Activated naive CD4-positive, alpha-beta T cell treated with anti-CD3 and anti-CD28 coated beads, Interleukin-2, amount 50 U/mL, for 72 hours (primary cell): Measurements from ENCODE around the gene PCDHB10. TPM values are rescaled to one million over a fixed set of nuclear protein-coding genes. Genes with fewer than 3 reads are reported as not detected.
"Not testable (repeated sequence)": the region's sequence is repeated elsewhere in the genome, so short reads cannot be mapped to it uniquely, and the experiment has no call there.

Experiments
- ATAC-seq, 2 donors: fragments of 150-1000 bp; cut with Tn5 transposase; 2 replicates each; pipeline ENCODE4 v1.10.0; 2021; ENCODE audit warnings: mild to moderate bottlenecking in 2 of 2, moderate library complexity in 2 of 2
- DNase-seq, 2 donors: peaks; one replicate each; pipeline ENCODE4 v3.0.0; 2021 to 2022; ENCODE audit warnings: low spot score in 2 of 2
- H3K27ac Mint-ChIP-seq, 2 donors: one replicate each; pipeline ENCODE4 v1.8.0; 2022; ENCODE audit warnings: mild to moderate bottlenecking in 2 of 2, mixed read lengths in 2 of 2
- H3K36me3 Mint-ChIP-seq, 2 donors: one replicate each; pipeline ENCODE4 v1.8.0; 2022; ENCODE audit warnings: mixed read lengths in 2 of 2
- H3K9me3 Mint-ChIP-seq, 2 donors: one replicate each; pipeline ENCODE4 v1.8.0; 2022; ENCODE audit warnings: mixed read lengths in 2 of 2
- total RNA-seq, 2 donors: library from RNA; stranded (reverse); gene quantifications; one replicate each; pipeline ENCODE4 v1.2.3, GENCODE V29; 2022

Gene PCDHB10
- not detected for total RNA-seq

DNA sequence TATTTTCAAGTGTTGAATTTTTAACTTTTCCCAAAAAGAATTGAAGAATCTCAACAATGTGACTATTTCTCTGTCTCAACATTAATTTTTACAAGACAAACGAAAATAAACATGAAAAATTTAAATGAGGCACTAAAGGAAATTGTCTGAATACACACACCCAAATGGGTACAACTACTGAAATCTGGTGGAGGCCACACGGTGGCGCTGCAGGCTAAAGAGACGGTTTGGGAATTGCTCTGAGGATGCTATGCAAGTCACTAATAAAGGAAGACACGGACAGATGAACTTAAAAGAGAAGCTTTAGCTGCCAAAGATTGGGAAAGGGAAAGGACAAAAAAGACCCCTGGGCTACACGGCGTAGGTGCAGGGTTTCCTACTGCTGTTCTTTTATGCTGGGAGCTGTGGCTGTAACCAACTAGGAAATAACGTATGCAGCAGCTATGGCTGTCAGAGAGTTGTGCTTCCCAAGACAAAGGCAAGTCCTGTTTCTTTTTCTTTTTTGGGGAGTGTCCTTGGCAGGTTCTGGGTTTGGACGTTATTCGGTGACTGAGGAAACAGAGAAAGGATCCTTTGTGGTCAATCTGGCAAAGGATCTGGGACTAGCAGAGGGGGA is at the start of gene PCDHB10:
Gene PCDHB10 (plus strand): TSS at position 244 of the 616 bp plus-strand sequence. CDS start 200 bp downstream, at position 444.
- ATAC-seq (no peak), DNase-seq (peak in 1 of 2 donors; percentile 32)
- H3K9me3 Mint-ChIP-seq, result peaks cover 22 to 33% of the 10 kb centered on the region in 2 donors
- peaks cover 41 to 56% of the 10 kb centered on the region in 2 donors for H3K36me3 Mint-ChIP-seq
- no peak within 1 kb of the TSS for H3K27ac Mint-ChIP-seq

DNA sequence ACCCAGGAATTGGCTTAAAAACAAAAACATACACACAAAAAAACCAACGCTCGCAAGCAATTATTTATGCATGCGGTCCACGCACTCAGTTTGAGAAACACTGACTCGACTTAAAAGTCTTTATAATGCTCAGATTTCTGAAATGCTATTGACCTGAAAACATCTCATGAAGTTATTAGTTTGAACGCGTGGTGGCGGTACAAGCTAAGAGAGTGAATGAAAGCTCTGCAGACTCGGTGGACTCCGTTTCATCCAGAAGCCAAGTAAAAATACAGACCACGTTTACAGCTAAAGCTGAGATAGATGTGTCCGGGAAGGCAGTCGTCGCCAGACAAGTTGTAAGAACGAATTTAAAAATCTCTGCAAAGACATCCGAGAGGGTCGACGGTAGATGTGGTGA is 42.3 kb upstream of the PCDHB10 start, which contains the start of gene PCDHB6:
Gene PCDHB6 (plus strand): TSS at position 246 of the 400 bp plus-strand sequence. CDS start 201 bp downstream, outside the sequence.
- no peak for DNase-seq
- Mint-ChIP-seq H3K36me3 (peaks cover 28 to 30% of the 10 kb centered on the region in 2 donors), H3K27ac (no peak within 1 kb of the TSS), H3K9me3 (peaks cover 14% of the 10 kb centered on the region in 2 donors)
- ATAC-seq, result no peak

DNA sequence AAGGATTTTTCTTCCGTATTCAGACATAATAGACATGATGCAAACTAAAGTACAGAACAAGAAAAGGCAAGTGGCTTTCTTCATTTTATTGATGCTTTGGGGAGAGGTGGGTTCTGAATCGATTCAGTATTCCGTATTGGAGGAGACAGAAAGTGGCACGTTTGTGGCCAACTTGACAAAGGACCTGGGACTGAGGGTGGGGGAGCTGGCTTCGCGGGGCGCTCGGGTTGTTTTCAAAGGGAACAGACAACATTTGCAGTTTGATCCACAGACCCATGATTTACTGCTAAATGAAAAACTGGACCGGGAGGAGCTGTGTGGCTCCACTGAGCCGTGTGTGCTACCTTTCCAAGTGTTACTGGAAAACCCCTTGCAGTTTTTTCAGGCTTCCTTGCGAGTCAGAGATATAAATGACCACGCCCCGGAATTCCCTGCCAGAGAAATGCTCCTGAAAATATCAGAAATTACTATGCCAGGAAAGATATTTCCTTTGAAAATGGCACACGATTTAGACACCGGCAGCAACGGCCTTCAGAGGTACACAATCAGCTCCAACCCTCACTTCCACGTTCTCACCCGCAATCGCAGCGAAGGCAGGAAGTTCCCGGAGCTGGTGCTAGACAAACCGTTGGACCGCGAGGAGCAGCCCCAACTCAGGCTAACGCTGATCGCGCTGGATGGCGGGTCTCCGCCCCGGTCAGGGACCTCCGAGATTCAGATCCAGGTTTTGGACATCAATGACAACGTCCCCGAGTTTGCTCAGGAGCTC is 41.7 kb upstream of the PCDHB10 start:
- no peak for ATAC-seq
- DNase-seq, result no peak
- Mint-ChIP-seq H3K36me3 (peaks cover 30 to 31% of the 10 kb centered on the region in 2 donors), H3K27ac (no peak overlapping the region), H3K9me3 (peaks cover 14% of the 10 kb centered on the region in 2 donors)

DNA sequence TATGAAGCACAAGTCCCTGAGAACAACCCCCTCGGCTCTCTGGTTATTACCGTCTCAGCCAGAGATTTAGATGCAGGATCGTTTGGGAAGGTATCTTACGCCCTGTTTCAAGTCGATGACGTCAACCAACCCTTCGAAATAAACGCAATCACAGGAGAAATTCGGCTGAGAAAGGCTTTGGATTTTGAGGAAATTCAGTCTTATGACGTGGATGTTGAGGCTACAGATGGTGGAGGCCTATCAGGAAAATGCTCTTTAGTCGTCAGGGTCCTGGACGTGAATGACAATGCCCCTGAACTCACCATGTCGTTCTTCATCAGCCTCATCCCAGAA is 41.2 kb upstream of the PCDHB10 start:
- Mint-ChIP-seq H3K9me3 (peaks cover 14 to 17% of the 10 kb centered on the region in 2 donors), H3K27ac (no peak overlapping the region), H3K36me3 (peaks cover 34 to 37% of the 10 kb centered on the region in 2 donors)
- ATAC-seq (no peak), DNase-seq (no peak)

DNA sequence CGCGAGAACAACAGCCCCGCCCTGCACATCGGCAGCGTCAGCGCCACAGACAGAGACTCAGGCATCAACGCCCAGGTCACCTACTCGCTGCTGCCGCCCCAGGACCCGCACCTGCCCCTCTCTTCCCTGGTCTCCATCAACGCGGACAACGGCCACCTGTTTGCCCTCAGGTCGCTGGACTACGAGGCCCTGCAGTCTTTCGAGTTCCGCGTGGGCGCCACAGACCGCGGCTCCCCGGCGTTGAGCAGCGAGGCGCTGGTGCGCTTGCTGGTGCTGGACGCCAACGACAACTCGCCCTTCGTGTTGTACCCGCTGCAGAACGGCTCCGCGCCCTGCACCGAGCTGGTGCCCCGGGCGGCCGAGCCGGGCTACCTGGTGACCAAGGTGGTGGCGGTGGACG is 40.5 kb upstream of the PCDHB10 start:
- not testable (repeated sequence) for H3K27ac Mint-ChIP-seq, DNase-seq, ATAC-seq
- Mint-ChIP-seq H3K36me3 (peaks cover 38 to 43% of the 10 kb centered on the region in 2 donors), H3K9me3 (peaks cover 17 to 23% of the 10 kb centered on the region in 2 donors)

DNA sequence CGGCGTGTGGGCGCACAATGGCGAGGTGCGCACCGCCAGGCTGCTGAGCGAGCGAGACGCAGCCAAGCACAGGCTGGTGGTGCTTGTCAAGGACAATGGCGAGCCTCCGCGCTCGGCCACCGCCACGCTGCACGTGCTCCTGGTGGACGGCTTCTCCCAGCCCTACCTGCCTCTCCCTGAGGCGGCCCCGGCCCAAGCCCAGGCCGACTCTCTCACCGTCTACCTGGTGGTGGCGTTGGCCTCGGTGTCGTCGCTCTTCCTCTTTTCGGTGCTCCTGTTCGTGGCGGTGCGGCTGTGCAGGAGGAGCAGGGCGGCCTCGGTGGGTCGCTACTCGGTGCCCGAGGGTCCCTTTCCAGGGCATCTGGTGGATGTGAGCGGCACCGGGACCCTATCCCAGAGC is 40.1 kb upstream of the PCDHB10 start:
- Mint-ChIP-seq H3K36me3 (peaks cover 43 to 48% of the 10 kb centered on the region in 2 donors), H3K9me3 (peaks cover 18 to 26% of the 10 kb centered on the region in 2 donors)
- ATAC-seq, H3K27ac Mint-ChIP-seq, DNase-seq: not testable (repeated sequence)

DNA sequence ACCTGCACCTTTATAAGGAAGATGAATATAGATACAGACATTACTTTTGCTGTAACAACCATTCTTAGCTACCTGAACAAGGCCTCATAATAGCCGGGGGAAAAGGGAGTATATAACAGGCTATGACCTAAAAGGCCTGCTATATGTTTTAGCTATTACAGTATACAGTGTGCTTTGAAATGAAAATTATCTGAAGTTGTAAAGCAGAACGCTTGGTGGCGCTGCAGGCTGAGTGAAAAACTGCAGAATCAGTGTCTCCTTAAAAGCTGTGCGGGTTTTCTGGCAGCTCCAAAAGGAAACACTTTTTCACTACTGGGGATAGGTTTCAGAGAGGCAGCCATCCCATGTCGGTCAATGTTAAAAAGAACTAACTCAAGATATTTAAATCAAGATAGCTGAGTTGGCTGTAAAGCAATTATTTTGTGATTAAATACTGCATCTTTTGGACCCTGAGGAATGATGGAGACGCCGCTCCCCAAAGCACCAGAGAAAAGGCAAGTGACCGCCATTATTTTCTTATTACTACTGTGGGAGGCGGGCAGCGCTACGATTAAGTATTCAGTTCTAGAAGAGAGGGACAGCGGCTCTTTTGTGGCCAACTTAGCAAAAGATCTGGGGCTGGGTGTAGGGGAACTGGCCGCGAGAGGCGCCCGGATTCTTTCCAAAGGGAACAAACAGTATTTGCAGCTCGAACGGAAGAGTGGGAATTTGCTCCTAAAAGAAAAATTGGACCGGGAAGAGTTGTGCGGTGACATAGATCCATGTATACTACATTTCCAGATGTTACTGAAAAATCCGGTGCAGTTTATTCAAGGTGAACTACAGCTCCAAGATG is 36.4 kb upstream of the PCDHB10 start:
- peaks cover 20 to 22% of the 10 kb centered on the region in 2 donors for H3K9me3 Mint-ChIP-seq
- no peak for DNase-seq
- no peak for ATAC-seq
- H3K36me3 Mint-ChIP-seq, result peaks cover 40 to 49% of the 10 kb centered on the region in 2 donors
- H3K27ac Mint-ChIP-seq, result no peak overlapping the region

DNA sequence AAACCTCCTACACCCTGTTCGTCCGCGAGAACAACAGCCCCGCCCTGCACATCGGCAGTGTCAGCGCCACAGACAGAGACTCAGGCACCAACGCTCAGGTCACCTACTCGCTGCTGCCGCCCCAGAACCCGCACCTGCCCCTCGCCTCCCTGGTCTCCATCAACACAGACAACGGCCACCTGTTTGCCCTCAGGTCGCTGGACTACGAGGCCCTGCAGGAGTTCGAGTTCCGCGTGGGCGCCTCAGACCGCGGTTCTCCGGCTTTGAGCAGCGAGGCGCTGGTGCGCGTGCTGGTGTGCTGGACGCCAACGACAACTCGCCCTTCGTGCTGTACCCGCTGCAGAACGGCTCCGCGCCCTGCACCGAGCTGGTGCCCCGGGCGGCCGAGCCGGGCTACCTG is 34.8 kb upstream of the PCDHB10 start:
- not testable (repeated sequence) for DNase-seq, H3K27ac Mint-ChIP-seq, ATAC-seq
- H3K9me3 Mint-ChIP-seq, result peaks cover 12 to 21% of the 10 kb centered on the region in 2 donors
- H3K36me3 Mint-ChIP-seq, result peaks cover 30 to 35% of the 10 kb centered on the region in 2 donors

DNA sequence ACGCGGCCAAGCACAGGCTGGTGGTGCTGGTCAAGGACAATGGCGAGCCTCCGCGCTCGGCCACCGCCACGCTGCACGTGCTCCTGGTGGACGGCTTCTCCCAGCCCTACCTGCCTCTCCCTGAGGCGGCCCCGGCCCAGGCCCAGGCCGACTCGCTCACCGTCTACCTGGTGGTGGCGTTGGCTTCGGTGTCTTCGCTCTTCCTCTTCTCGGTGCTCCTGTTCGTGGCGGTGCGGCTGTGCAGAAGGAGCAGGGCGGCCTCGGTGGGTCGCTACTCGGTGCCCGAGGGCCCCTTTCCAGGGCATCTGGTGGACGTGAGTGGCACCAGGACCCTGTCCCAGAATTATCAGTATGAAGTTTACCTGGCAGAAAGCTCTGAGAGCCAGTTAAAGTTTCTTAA is 34.3 kb upstream of the PCDHB10 start:
- Mint-ChIP-seq H3K36me3 (peaks cover 26 to 30% of the 10 kb centered on the region in 2 donors), H3K9me3 (peaks cover 9 to 18% of the 10 kb centered on the region in 2 donors)
- not testable (repeated sequence) for ATAC-seq, DNase-seq, H3K27ac Mint-ChIP-seq

DNA sequence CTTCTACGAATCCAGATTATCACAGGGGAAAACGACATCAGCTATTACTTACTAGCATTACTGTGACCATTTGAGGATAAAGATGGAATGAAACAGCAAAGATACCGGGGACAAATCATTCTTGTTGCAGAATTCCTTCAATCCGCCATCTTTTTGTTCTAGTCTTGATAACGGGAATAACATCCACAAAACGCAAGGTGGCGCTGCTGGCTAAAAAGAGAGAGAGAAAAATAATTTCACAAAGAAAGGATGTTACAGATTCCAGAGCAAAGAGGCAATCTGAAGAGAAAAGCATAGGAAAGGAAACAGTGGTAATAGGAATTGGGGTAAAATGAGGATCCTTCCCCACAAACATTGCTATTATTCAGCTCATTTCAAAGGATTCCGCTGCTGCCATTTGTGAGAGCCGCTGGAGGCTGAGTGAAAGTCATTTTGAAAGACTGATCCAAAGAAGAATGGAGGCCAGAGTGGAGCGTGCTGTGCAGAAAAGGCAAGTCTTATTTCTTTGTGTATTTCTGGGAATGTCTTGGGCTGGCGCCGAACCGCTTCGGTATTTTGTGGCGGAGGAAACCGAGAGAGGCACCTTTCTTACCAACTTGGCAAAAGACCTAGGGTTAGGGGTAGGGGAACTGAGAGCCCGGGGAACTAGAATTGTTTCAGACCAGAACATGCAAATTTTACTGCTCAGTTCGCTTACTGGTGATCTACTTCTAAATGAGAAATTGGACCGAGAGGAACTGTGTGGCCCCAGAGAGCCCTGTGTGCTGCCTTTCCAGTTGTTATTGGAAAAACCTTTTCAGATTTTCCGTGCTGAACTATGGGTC is 19.6 kb upstream of the PCDHB10 start, which contains the start of gene PCDHB7:
Gene PCDHB7 (plus strand): TSS at position 264 of the 824 bp plus-strand sequence. CDS start 192 bp downstream, at position 456.
- Mint-ChIP-seq H3K36me3 (peaks cover 11 to 24% of the 10 kb centered on the region in 2 donors), H3K27ac (no peak within 1 kb of the TSS), H3K9me3 (peaks cover 14 to 18% of the 10 kb centered on the region in 2 donors)
- ATAC-seq (no peak), DNase-seq (peak in 1 of 2 donors; percentile 22)

DNA sequence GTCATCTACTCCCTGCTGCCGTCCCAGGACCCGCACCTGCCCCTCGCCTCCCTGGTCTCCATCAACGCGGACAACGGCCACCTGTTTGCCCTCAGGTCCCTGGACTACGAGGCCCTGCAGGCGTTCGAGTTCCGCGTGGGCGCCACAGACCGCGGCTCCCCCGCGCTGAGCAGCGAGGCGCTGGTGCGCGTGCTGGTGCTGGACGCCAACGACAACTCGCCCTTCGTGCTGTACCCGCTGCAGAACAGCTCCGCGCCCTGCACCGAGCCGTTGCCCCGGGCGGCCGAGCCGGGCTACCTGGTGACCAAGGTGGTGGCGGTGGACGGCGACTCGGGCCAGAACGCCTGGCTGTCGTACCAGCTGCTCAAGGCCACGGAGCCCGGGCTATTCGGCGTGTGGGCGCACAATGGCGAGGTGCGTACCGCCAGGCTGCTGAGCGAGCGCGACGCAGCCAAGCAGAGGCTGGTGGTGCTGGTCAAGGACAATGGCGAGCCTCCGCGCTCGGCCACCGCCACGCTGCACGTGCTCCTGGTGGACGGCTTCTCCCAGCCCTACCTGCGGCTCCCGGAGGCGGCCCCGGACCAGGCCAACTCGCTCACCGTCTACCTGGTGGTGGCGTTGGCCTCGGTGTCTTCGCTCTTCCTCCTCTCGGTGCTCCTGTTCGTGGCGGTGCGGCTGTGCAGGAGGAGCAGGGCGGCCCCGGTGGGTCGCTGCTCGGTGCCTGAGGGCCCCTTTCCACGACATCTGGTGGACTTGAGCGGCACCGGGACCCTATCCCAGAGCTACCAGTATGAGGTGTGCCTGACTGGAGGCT is 17.7 kb upstream of the PCDHB10 start:
- H3K27ac Mint-ChIP-seq, ATAC-seq, DNase-seq: not testable (repeated sequence)
- H3K36me3 Mint-ChIP-seq, result peaks cover 7 to 18% of the 10 kb centered on the region in 2 donors
- H3K9me3 Mint-ChIP-seq, result peaks cover 13 to 14% of the 10 kb centered on the region in 2 donors

DNA sequence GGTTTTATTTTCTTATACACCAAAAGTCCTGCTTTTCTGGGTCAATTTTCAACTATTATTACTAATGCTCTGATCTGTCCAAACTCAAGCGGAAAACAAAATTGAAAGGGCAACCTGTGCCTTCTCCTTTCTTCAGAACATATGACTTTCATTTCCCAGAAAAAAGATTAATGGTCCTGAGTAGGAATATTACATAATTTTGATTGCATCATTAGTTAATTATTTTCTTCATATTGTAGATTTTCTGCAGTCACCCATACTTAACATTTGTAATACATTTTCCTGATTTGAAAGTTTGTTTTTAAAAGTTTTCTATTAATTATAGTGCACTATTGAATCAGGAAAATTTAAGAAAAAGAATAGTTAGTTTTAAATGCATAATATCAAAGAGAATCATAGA is 16.2 kb upstream of the PCDHB10 start:
- ATAC-seq, result no peak
- peaks cover 11 to 24% of the 10 kb centered on the region in 2 donors for H3K36me3 Mint-ChIP-seq

DNA sequence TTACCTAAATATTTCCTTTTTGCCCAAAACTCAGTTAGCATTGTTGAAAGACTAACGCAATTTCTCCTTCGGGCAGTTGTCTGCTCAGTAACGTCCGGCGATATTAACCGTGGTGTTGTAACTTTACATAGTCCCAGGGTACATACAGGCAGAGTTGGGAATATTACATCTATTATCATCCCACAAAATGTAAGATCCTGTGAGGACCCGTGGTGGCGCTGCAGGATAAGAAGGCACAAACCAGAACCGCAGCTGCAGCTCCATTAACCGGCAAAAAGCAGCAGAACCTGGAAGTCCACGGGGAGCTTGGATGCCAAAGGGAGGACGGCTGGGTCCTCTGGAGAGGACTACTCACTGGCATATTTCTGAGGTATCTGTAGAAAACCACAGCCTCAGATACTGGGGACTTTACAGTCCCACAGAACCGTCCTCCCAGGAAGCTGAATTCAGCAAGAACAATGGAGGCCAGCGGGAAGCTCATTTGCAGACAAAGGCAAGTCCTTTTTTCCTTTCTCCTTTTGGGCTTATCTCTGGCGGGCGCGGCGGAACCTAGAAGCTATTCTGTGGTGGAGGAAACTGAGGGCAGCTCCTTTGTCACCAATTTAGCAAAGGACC is 14.5 kb upstream of the PCDHB10 start, which contains the start of gene PCDHB8:
Gene PCDHB8 (plus strand): TSS at position 214 of the 615 bp plus-strand sequence. CDS start 245 bp downstream, at position 459.
- peaks cover 17 to 21% of the 10 kb centered on the region in 2 donors for H3K9me3 Mint-ChIP-seq
- DNase-seq, ATAC-seq, H3K27ac Mint-ChIP-seq: not testable (repeated sequence)
- peaks cover 19 to 25% of the 10 kb centered on the region in 2 donors for H3K36me3 Mint-ChIP-seq

More for the DNA sequence above, 16.2 kb upstream of the PCDHB10 start:
- H3K27ac Mint-ChIP-seq, result no peak overlapping the region
- H3K9me3 Mint-ChIP-seq, result peaks cover 13 to 17% of the 10 kb centered on the region in 2 donors
- DNase-seq, result no peak

DNA sequence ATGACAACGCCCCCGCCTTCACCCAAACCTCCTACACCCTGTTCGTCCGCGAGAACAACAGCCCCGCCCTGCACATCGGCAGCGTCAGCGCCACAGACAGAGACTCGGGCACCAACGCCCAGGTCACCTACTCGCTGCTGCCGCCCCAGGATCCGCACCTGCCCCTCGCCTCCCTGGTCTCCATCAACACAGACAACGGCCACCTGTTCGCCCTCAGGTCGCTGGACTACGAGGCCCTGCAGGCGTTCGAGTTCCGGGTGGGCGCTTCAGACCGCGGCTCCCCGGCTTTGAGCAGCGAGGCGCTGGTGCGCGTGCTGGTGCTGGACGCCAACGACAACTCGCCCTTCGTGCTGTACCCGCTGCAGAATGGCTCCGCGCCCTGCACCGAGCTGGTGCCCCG is 12.8 kb upstream of the PCDHB10 start:
- peaks cover 23 to 25% of the 10 kb centered on the region in 2 donors for H3K36me3 Mint-ChIP-seq
- peaks cover 14 to 22% of the 10 kb centered on the region in 2 donors for H3K9me3 Mint-ChIP-seq
- ATAC-seq, result not testable (repeated sequence)

More for the DNA sequence above, 12.8 kb upstream of the PCDHB10 start:
- not testable (repeated sequence) for H3K27ac Mint-ChIP-seq, DNase-seq
